ENCODE data around the gene PIK3R6. TPM values are rescaled to one million over a fixed set of nuclear protein-coding genes. Genes with fewer than 3 reads are reported as not detected.

The PIK3R6 gene
- total and polyA plus RNA-seq, 8 donors, result 0.16 to 1.1 (median 0.23) TPM; not detected in 2

DNA sequence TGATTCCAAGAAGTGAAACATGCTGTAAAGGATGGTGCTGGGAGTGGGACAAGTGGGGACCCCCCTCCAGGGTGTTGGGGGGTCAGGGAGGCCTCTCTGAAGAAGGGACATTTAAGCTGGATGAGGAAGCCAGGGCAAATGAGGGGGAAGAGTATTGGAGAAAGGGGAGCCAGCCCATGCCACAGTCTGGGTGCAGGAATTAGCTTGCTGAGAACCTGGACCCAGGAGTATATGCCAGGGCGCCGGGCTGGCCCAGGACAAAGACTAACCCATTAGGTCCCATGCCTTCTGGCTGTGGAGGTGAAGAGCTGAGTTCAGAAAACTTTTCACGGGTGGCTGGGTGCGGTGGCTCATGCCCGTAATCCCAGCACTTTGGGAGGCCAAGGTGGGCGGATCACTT, 45.6 kb upstream of the PIK3R6 start:
- FAIRE-seq (no peak), ATAC-seq (no peak), DNase-seq (no peak)
- no peak for TF ChIP-seq CTCF (IDR thresholded peaks at IDR 0.05)
- Histone ChIP-seq H3K4me3 (no peak overlapping the region), H3K4me1 (no peaks in the 10 kb centered on the region), H3K9me3 (no peaks in the 10 kb centered on the region), H3K27me3 (no peaks in the 10 kb centered on the region), H3K36me3 (no peaks in the 10 kb centered on the region), H3K27ac (no peak overlapping the region)
- 77 to 89% methylated on average over 6 of the region's 6 CpGs for WGBS, 2 donors
- intact Hi-C loops (cut with DNase I), result no loop called here

DNA sequence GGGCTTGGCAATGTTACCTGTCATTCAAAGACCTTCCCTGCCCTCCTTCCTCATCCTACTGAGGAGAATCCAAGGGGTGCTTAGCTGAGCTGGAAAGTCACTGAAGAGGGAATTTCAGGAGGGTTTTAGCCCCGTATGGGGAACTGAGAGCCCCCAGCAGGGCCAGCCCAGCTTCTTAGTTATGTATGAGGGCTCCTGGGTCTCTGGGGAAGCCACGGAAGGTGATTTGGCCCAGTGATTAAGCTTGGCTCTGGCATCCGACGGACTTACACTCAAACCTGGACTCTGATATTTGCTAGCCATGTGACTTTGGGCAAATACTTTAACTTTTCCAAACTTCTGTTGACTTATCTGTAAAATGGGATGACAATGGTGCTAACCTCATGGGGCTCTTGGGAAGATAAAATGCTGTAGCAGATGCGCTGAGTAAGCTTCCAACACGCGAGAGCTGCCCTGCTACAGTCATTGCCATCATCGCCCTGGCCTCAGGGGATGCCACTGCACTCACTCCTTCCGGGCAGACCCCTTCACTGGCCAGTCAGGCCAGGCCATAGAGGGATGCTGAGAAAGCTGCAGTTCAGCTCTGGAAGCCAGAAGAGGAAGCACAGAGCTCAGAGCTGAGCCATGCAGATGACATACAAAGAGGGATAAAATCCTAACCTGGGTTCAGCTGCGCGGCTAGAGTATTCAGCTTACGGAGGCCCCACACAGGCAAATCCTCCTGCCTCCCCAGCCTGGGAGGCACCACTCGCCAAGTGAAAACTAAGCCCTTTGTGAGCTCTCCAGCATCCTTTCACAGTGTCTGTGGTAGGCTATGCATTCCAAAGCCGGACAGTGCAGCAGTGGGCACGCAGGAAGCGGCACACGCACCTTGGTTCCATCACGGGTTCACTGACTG, 44.9 kb upstream of the PIK3R6 start:
- Histone ChIP-seq H3K9me3 (no peaks in the 10 kb centered on the region), H3K27ac (no peak overlapping the region), H3K27me3 (no peaks in the 10 kb centered on the region), H3K4me3 (no peak overlapping the region), H3K4me1 (no peaks in the 10 kb centered on the region), H3K36me3 (no peaks in the 10 kb centered on the region)
- ATAC-seq, result no peak
- no peak for TF ChIP-seq CTCF (IDR thresholded peaks at IDR 0.05)
- DNase-seq, result no peak
- intact Hi-C loops (cut with DNase I), result no loop called here
- no peak for FAIRE-seq
- 69 to 76% methylated on average over 18 of the region's 18 CpGs for WGBS, 2 donors

GRCh38 chr17:8910969-8911604, 43.6 kb upstream of the PIK3R6 start:
- H3K9me3 ChIP-seq, result no peaks in the 10 kb centered on the region
- H3K36me3 ChIP-seq, result no peaks in the 10 kb centered on the region
- H3K4me3 ChIP-seq, result no peak overlapping the region
- no peak for ATAC-seq
- 58 to 69% methylated on average over 18 of the region's 18 CpGs for WGBS, 2 donors
- no peak for TF ChIP-seq CTCF (IDR thresholded peaks at IDR 0.05)
- intact Hi-C loops (cut with DNase I), result no loop called here
- DNase-seq, result no peak
- H3K27me3 ChIP-seq, result no peaks in the 10 kb centered on the region
- no peak for FAIRE-seq
- H3K27ac ChIP-seq, result no peak overlapping the region
- no peaks in the 10 kb centered on the region for H3K4me1 ChIP-seq

DNA sequence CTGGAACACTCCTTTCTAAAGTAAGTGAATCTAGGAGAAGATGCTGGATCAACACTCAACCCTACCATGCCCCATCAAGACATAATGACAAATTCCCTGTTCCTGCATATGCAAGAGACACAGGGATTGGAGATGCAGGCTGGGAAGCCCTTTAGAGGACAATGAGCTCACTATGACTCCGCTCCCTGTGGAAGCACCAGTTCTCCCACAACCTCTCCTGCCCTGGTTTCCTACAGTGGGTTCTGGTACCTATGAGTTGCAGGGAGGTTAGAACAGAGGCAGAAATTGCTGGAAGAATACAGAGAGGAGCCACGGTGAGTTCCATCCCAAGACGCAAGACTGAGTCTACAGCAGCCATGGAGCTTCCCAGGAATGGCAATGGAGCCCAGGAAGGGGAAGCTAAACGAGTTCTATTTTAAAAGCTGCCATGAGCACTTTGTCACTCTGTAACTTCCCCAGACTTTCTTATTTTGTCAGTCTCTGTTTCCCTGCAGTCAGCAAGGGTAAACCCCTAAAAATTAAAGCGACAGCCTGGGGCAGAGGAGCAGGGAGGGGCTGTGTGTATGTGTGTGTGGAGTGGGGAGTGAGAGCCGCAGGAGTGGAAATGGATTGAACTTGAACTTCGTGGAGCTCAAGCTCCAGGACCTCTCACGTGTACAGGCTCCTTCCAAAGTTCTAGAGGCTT, 42.3 kb upstream of the PIK3R6 start:
- FAIRE-seq (no peak), ATAC-seq (peak in 2 of 4 donors; percentile 29 to 64), DNase-seq (no peak)
- TF ChIP-seq CTCF (IDR thresholded peaks at IDR 0.05), result no peak
- Histone ChIP-seq H3K36me3 (no peaks in the 10 kb centered on the region), H3K4me3 (no peak overlapping the region), H3K4me1 (no peaks in the 10 kb centered on the region), H3K27ac (no peak overlapping the region), H3K27me3 (peaks cover 0 to 3% (median 0%) of the 10 kb centered on the region in 4 donors), H3K9me3 (no peaks in the 10 kb centered on the region)
- WGBS, 2 donors, result 50 to 68% methylated on average over 8 of the region's 8 CpGs
- intact Hi-C loops (cut with DNase I), result no loop called here

Measured in pancreas (tissue), 10 donors.